ENCODE measurements around the gene RPS27.

- peak; percentile 71 for TF ChIP-seq CTCF (conservative IDR thresholded peaks at IDR 0.05; ENCODE audit: low read length)
- TF ChIP-seq EZH2phosphoT487 (IDR thresholded peaks at IDR 0.05; ENCODE audit: borderline replicate concordance) = no peak
Measured at GRCh38 chr1:153946622-153947241, 43.8 kb upstream of the RPS27 start, which contains the start of gene DENND4B.

Data from Loucy (cell line).